A549 (cell line): ENCODE measurements around the gene ADAP1.

ENCODE experiments used
- BHLHE40 ChIP-seq: IDR thresholded peaks from 2 replicates; pipeline ENCODE4 v1.6.1; 2012; ENCODE audit warnings: low read depth, low read length, inconsistent platforms
- CHD2 ChIP-seq: fragments of 150-350 bp; IDR thresholded peaks from 2 replicates; pipeline ENCODE4 v1.6.1; 2014; ENCODE audit warnings: low read length; ENCODE audit not compliant: partially characterized antibody
- CTCF ChIP-seq: fragments of >200 bp; sonication (Bioruptor Twin); formaldehyde crosslinking; IDR thresholded peaks from 3 replicates; pipeline ENCODE4 v1.5.1; 2016
- HMGXB4 ChIP-seq: fragments of 250-450 bp; sonication (Bioruptor Pico); IDR thresholded peaks from 2 replicates; pipeline ENCODE4 v1.5.0; 2021; ENCODE audit warnings: mild to moderate bottlenecking, moderate library complexity, borderline replicate concordance
- HOXA7 ChIP-seq: fragments of 250-450 bp; sonication (Bioruptor Pico); IDR thresholded peaks from 2 replicates; pipeline ENCODE4 v1.5.0; 2020; ENCODE audit warnings: mild to moderate bottlenecking, moderate library complexity
- JUN ChIP-seq, 2 experiments: fragments of >200 bp; sonication (Bioruptor Twin); formaldehyde crosslinking; IDR thresholded peaks; 2 replicates in 1 of 2; 3 replicates in 1 of 2; pipeline ENCODE4 v1.6.1; 2016 to 2017
- NPAS2 ChIP-seq: fragments of 250-450 bp; sonication (Bioruptor Pico); IDR thresholded peaks from 2 replicates; pipeline ENCODE4 v1.8.0; 2022; ENCODE audit warnings: mild to moderate bottlenecking, moderate library complexity, borderline replicate concordance
- POLR2A ChIP-seq: IDR thresholded peaks from 2 replicates; pipeline ENCODE4 v1.6.1; 2012; ENCODE audit warnings: mild to moderate bottlenecking, low read length
- RAD21 ChIP-seq, 2 experiments: fragments of >200 bp in 1 of 2; sonication (Bioruptor Twin) in 1 of 2; formaldehyde crosslinking in 1 of 2; IDR thresholded peaks in 1 of 2; conservative IDR thresholded peaks in 1 of 2; 2 replicates in 1 of 2; 3 replicates in 1 of 2; pipeline ENCODE4 v1.6.1; 2012 to 2018; ENCODE audit warnings: inconsistent platforms in 1 of 2
- RFX5 ChIP-seq: fragments of 450-650 bp; IDR thresholded peaks from 2 replicates; pipeline ENCODE4 v1.7.1; 2014; ENCODE audit warnings: antibody characterized with exemption, mild to moderate bottlenecking, moderate library complexity
- RNF2 ChIP-seq: fragments of 200-600 bp; sonication (generic); IDR thresholded peaks from 2 replicates; pipeline ENCODE4 v1.6.1; 2016; ENCODE audit warnings: low read depth, mild to moderate bottlenecking, antibody characterized with exemption, moderate library complexity, borderline replicate concordance
- SREBF2 ChIP-seq: fragments of 450-650 bp; IDR thresholded peaks from 2 replicates; pipeline ENCODE4 v1.6.1; 2014; ENCODE audit warnings: mild to moderate bottlenecking, moderate library complexity
- ZNF302 ChIP-seq: fragments of 250-450 bp; sonication (Bioruptor Pico); IDR thresholded peaks from 2 replicates; pipeline ENCODE4 v1.9.0; 2021; ENCODE audit warnings: inconsistent platforms, mild to moderate bottlenecking, moderate library complexity

- no peak for TF ChIP-seq POLR2A
- no peak for TF ChIP-seq CTCF
- TF ChIP-seq NPAS2 (CRISPR knock-in tag), result no peak
- no peak for TF ChIP-seq BHLHE40
- no peak for TF ChIP-seq HOXA7 (CRISPR knock-in tag)
- no peak for TF ChIP-seq HMGXB4 (CRISPR knock-in tag)
- TF ChIP-seq JUN (IDR thresholded peaks at IDR 0.05), result no peak
- TF ChIP-seq RFX5, result no peak
- TF ChIP-seq ZNF302, result no peak
- no peak for TF ChIP-seq RAD21 (conservative IDR thresholded peaks at IDR 0.05 in 1 of 2, IDR thresholded peaks at IDR 0.05 in 1 of 2)
- TF ChIP-seq SREBF2, result no peak
- TF ChIP-seq RNF2, result no peak
- no peak for TF ChIP-seq CHD2
Observed at GRCh38 chr7:972676-973309, 18.3 kb upstream of the ADAP1 start.
